GM21526 (cell line): ENCODE data around the gene NRCAM.
"Not testable (repeated sequence)": the region's sequence is repeated elsewhere in the genome, so short reads cannot be mapped to it uniquely, and the experiment has no call there.

ENCODE experiments used
- ATAC-seq: cut with Tn5 transposase; IDR thresholded peaks from one replicate; pipeline ENCODE4 v1.9.1; 2021; ENCODE audit warnings: moderate library complexity; ENCODE audit not compliant: unreplicated experiment, low FRiP score

The NRCAM gene

DNA sequence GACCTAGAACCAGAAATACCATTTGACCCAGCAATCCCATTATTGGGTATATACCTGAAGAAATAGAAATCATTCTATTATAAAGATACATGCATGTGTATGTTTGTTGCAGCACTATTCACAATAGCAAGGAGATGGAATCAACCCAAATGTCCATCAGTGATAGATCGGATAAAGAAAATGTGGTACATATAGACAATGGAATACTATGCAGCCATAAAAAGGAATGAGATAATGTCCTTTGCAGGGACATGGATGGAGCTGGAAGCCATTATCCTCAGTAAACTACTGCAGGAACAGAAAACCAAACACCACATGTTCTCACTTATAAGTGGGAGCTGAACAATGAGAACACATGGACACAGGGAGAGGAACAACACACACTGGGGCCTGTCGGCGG lies 196.8 kb downstream of the NRCAM start:
- not testable (repeated sequence) for ATAC-seq

DNA sequence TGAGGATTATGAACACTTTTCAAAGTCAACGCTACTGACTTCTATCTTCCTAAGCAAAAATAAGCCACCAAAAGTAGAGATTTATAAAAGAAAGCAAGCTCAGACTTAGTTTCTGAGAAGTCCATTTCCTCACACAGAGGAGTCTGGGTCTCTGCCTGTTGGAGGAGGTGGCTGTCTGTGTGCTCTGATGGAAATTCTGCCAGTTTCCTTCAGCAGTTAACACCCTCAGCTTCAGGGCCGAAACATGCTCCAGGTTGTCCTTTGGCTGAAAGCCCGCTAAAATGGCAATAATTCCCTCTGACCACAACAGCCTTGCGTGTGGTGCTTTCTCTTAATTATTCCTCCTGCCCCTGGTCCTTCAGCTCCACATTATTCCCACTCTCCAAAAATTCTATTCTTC lies 198.3 kb downstream of the NRCAM start:
- ATAC-seq: no peak

DNA sequence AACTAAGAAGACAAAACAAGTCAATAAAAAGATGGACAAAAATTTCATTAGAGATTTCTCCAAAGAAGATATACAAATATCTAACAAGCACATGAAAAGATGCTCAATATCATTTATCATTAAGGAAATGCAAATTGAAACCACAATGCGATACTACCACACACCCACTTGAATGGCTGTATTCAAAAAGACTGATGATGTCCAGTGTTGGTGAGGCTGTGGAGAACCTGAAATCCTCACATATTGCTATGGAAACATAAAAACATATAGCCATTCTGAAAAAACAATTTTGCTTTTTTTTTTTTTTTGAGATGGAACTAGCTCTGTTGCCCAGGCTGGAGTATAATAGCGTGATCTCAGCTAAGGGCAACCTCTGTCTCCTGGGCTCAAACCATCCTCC lies 202.0 kb downstream of the NRCAM start:
- no peak for ATAC-seq

DNA sequence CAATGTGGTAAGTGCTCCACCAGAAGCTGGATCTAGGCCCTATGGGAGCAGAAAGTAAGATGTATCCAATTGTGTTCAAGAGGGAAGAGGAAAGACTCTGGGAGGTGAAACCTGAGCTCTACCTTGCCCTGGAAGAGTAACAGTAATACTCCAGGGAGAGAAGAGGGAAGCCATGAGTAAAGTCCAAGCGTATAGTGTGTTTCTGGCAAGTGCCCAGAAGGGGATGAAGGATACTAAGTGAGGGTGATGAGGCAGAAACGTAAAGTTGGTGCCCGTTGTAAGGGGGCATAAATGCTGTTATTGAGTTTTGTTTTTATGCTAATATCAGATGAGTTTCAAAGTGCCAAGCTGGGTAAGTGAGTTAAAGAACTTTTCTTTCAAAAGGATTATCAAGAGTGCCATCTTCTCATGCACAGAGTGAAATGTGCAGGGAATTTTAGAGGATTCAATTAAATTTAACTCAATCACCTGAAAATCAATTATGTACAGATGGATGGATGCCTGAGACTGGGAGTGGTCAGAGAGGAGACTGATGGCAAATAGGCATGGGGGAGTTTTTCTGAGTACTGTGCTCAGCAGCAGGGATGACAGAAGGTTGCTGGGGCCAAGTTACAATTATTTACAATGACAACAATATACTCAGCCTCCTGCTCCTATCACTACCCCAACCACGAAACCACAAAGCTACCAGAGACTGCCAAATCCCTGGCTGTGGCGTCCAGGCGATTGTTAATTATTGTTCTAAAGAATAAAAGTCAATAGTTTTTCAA lies 202.8 kb downstream of the NRCAM start:
- ATAC-seq: no peak

DNA sequence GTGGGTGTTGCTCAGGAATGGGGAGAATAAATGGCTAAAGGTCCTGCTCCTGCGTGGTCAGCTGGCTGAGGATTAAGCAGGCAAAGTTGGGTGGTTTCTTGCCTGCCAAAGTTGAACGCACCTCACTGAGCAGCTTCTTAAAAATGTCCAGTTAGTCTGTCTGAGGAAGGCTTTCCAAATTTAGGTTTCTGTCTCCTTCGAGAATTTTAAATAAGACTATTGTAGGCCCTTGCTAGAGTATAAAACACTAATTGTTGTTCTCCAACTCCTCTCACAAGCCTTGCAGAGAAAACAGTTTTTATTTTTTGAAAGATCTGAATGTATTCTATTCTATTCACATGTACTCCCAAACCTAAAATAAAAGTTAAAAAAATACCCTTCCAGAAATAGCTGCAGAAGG lies 204.1 kb downstream of the NRCAM start:
- no peak for ATAC-seq

DNA sequence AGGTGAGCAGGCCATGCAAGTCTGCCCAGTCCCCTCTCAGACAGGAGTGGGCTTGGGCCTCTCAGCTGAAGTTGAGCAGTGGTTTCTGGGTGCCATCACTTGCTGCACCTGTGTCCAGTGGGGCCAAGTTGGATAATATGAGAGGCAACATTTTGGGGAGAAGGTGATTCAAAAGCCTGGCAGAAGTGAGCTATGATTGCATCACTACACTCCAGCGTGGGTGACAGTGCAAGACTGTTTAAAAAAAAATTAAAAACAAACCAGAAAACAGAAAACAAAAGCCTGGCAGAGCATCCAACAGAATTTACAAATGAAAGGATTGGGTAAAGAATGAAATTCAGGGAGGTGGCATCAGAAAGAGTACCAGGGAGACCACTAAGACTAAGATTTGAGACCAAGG lies 204.5 kb downstream of the NRCAM start:
- no peak for ATAC-seq

DNA sequence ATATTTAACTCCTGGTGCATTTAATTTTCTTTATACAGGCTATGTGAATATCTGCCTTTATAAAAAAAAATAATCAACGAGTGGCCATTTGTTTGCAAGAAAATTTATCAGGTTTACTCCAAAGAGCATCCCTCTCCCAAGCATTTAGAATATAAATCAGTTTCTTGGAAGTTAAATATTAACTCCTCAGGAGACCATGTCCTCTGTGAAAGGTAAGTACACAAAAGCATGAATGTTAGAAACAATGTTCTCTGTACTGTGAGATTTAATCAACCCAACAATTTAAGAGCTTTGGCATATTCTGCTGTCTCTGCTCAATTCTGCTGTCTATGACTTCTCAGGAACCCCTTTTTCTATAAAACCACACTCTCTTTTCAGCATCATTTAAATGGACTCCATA lies 206.8 kb downstream of the NRCAM start:
- no peak for ATAC-seq

DNA sequence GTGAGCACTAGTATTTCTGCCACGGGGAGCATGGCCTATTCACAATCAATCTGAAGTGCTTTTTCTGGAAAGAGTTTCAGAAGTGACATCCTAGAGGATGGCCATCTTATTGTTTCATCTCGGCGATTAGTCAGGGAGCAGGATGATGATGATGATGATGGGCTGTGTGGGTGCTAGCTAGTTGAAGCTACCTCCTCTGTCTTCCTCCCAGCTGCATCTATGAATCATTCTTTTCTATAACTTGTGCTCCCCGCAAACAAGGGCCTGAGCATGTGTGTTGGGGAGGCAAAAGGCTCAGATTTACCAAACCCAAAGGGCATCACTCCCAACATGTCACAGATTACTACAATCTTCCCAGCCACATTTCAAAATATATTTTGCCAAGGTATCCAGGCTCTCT lies 207.4 kb downstream of the NRCAM start:
- ATAC-seq: no peak

DNA sequence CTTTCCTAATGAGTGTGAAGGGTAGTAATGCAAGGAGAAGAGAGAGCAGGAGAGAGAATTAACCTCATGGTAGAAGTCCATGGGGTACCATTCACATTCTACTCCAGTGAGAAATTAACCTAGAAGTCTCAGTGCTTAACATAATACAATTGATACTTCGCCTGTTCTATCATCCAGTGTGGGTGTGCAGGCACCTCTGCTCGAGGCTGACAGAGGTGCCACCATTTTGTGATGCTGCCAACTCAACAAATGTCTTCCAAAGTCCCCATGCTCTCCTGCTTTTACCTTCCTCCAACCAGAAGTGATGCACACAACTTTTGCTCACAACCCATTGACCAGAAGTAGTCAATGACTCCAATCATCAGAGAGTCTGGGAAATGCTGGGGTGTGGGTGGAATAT lies 207.8 kb downstream of the NRCAM start:
- no peak for ATAC-seq

DNA sequence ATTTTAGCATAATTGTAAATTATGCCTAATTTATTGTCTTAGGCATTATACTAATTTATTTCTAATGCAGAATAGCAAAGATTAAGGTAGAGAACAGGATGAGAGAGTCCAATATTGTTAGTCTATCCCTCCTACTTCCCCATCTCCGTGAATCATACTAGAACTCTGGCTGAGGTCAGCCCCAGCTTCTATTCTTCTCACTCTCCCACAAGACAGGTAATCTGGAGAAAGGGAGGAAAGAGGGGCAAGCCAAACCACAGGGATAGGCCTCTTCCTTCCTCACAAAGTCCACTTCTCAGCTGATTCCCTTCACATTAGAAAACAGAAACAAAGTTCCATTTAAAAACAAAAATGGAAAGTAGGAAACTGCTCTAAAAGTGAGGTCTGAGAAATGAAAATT lies 208.6 kb downstream of the NRCAM start:
- no peak for ATAC-seq

DNA sequence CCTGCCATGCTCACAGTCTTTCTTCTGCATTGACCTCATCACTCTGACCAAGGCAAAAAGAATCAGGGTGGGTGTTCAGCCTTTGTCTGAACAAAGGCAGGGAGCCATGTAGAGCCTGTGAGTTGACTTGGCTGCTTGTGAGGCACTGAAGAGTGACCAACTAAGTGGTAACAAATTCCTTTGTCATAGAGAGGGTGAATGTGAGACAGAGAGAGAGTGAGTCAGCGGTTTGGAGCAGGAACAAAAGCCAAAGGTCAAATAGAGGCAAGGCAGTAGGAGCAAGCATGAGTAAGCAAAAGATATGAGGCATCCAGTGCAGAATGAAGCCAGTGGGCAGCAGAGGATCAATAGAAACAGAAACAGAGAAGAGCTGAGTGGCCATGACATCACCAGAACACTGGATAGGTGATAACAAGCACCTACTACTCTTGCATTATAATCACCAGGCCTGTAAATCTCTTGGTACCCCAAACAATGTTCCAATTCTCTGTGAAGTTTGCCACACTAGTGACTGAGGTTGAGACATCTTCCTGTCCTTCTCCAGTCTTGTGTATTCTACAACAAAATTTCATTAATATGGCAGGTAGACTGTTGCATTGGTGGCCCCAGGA lies 209.9 kb downstream of the NRCAM start:
- no peak for ATAC-seq

DNA sequence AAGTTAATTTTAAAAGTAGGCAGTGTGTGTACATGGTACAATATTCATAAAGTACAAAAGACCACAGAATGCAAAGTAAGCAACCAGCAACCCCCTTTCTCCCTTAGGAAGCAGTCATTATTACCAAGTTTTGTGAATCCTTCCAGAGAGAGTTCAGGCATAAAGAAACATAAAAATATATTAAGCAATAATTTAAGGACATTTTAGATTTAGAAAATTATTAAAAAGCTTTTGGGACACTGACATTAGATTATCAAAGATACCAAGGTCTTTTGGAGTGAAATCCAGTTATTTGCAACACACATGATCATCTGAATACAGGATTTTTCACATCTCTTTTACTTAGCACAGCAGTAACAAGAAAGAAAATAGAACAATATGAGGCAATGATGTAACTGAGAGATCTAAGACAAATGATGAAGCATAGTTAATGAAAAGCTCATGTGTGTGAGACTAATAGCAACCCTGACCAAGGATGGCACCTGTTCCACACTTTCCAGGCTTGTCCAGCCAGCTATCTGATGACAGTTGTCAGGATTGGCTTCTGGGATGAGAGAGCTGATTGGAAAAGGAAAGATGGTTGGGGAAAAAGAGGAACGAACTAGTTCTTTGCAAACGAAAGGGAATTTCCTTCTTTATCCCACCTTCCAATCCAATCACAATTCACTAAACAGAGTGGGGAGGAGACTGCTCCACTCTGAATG lies 210.6 kb downstream of the NRCAM start:
- ATAC-seq: no peak

DNA sequence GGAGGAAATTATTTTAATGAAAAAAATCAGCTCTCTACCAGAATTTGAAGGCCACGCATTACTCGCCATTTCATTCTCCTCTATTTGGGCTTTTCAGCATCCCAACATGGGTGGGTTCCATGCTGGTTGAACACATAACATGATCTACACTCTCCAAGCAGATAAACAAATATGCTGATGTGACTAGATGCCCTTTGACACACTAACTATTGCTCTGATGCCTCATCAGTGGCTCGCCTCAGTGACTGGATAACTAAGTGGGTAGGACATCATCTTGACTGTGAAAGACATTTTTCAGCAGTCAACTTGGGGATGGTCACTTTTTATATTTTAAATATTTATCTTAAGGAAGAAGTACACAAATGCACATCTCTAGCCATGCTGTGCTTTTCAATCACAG lies 212.1 kb downstream of the NRCAM start:
- no peak for ATAC-seq

DNA sequence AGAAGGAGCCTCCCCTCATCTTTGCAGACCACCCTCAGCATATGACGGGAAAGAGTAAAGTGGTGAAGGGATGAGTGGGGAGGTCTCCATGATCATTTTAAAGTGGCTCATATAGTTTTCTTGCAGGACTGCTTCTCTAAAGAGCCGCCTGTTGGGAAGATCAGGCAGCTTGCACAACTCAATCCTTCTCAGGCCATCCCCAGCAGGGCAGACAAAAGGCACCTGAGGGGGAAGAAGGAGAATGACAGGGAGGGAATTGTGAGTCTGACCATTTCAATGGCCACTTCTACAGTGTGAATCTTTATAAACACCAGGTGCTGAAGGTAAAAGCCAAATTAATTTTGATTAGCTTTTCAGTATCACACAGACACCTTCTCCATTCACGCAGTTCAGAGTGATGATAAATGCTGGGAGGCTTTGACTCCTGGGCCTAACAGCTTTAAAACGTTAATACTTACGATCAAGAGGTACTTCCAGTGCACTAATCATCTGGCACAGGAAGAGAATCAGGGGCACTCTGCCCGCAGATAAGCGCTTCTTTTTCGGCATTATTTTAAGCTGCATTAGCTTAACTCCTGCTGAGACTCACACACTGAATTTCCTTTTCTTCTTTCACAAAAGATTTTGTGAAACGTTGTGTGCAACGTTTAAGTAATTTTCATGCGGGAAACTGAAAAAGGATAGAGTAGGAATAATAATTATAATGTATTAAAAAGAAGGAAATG lies 216.6 kb downstream of the NRCAM start:
- no peak for ATAC-seq

DNA sequence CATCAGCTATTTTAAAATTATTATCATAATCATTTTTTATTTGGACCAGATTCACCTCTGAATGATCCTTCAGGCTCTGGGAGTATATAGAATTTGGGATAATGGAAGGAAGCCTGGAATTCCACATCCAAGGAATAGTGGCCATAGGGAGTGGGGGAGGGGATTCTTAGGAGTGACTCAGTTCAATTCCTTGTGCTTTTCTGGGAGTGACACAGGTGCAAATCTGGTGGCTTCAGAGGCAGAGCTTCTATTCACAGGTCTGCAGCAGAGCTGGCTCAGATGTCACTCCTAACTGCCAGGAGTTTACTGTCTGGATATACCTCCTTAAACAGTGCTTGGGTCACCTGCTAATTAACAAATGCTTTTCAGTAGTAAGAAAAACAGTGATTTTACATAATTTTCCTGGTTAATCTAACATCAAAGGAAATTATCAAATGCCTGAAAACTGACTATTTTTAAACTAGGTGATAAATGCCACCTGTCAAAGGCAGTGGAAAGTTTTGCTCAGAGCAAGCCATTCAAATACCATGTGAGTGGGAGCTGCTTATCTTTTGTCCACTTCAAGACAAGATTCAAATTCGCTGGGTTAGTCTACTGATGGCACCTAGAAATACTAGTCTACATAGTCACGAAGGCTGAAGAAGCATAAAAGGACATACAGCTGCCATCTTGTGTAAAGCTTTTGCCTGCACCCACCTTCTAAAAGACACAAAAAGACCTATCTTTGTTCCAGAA lies 219.4 kb downstream of the NRCAM start:
- ATAC-seq: no peak

DNA sequence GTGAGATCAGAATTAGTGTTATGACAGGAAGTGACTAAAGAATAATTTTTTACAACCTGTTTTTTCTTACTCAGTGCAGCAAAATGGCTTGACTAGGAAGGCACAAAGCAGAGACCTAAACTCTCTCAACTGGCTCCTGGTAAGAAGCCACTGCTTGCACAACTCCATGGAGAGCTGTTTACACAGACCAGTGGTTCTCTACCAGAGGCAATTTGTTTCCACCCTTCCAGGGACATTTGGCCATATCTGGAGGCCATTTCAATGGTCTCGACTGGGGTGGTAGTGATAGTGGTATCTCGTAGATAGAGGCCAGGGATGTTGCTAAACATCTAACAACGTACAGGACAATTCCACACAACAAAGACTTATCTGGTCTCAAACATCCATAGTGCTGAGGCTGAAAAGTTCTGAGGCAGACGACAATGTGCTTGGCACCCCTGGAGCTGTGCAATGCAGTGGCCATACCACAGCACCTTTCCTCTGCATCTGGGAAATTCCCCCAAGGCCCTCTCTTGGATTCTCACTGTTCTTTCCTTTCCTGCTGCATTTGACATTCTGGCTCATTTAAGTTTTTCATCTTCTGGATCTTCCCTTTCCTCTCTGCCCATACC lies 220.7 kb downstream of the NRCAM start:
- ATAC-seq: no peak

DNA sequence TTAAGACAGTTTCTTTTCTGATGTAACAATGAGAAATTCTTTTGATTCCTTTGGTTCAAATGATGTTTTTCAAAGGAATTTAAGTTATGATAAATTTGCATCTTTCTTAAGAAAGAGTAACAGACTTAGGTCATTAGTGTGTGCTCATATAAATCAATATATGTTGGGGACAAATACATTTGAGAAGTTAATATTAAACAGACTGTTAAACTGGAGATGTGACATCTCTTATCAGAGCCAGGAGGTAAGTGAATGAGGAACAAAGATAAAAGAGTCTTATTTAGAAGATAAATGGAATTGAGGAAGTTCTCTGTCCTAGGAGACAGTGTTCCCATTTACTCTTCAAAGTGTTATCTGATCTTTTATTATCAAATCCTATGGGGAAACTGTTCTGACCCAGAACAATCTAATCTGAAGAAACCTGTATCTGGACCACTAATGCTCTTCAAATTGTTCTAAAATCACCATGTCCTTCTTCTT lies 221.2 kb downstream of the NRCAM start:
- ATAC-seq: no peak

DNA sequence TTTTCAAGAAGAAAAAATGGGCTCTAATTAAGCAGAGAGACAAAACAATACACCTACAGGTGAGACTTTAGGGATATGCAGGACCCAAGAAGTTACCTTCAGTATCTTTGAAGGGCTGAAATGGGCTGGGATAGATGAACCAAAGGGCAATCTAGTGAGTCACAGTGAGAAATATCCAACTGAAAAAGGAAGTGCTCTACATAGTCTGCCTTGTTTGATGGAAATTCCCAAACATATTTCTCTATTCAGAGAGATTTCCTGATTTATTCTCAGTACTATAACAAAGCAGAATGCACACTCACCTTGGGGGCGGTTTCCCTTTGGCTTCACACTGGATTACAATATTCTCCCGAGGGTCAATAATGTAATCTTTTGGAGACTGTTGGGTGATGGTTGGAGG lies 222.0 kb downstream of the NRCAM start:
- no peak for ATAC-seq

DNA sequence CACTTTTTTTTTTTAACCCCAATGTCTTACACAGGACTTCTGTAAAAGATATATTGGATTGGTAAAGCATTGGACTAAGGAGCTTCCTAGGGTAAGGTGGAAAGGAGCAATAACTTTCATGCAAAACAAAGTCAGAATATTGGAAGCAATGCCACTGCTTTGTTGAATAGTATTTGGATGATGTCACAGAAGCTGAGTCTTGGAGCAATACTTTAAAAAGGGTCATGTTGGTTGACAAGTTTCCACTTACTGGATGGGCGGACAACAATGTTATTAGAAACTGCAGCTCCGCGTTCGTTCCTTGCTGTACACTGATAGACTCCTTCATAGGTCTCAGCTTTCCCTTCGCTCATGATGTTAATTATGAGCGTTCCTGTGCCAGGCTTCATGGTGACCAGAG lies 224.2 kb downstream of the NRCAM start:
- no peak for ATAC-seq

DNA sequence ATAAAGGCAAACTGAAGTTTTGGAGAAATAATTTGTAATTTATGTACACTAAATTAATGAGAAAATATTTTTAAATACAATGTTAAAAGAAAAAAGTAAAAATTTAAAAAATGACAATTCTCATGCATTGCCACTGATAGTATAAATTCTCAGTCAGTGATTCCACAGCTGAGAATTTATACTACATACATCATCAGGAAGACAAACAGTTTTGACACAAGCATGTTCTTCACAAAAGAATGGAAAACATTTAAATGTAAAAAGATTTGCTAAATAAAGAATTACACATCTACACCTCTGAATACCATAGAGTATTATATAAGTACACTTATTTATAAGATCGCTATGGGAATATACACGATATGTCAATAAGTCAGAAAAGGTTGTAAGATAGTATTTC lies 225.0 kb downstream of the NRCAM start:
- ATAC-seq: no peak
